ENCODE data around the gene MMP7. TPM values are rescaled to one million over a fixed set of nuclear protein-coding genes. Genes with fewer than 3 reads are reported as not detected.

The MMP7 gene
- 1.0 TPM in 1 of 2 replicates, not detected in the other for total RNA-seq (2022)
- Bru-seq, nascent RNA: percentile 11 among the genes with signal in this experiment
- not detected for BruChase-seq, experiment 1, labeled RNA remaining after a 2-hour chase
- BruChase-seq, experiment 2, labeled RNA remaining after a 6-hour chase: not detected
- long read RNA-seq, partial matches to known transcripts: 0 of 3 reads
- long read RNA-seq, other reads (novel, unspliced or antisense): 1 of 3 reads

- Mint-ChIP-seq H3K27ac (ENCODE audit: unreplicated experiment) (no peak within 1 kb of the TSS), H3K4me1 (ENCODE audit: low read depth, unreplicated experiment) (peaks cover 14% of the 10 kb centered on the region), H3K9me3 (ENCODE audit: unreplicated experiment) (no peaks in the 10 kb centered on the region), H3K36me3 (ENCODE audit: insufficient read depth, unreplicated experiment) (no peaks in the 10 kb centered on the region), H3K27me3 (ENCODE audit: insufficient read depth, unreplicated experiment) (no peaks in the 10 kb centered on the region), H3K4me3 (ENCODE audit: unreplicated experiment) (no peak within 1 kb of the TSS)
- Histone ChIP-seq H3K4me3 (ENCODE audit: low read depth, low read length) (no peak within 1 kb of the TSS), H3K27me3 (replicated peaks; ENCODE audit: control insufficient read depth, insufficient read depth, low read length) (no peaks in the 10 kb centered on the region), H3K36me3 (ENCODE audit: control insufficient read depth, insufficient read depth, low read length) (no peaks in the 10 kb centered on the region), H3K9me3 (no peaks in the 10 kb centered on the region), H3K4me1 (peaks cover 14% of the 10 kb centered on the region)
- TF ChIP-seq CTCF (IDR thresholded peaks at IDR 0.05; ENCODE audit: insufficient read depth in 1 of 2, low read depth in 1 of 2, low read length in 1 of 2, severe bottlenecking in 1 of 2, unreplicated experiment in 1 of 2): no peak
- POLR2A ChIA-PET: no interaction called here
- intact Hi-C loops (cut with micrococcal nuclease; ENCODE audit: unreplicated experiment): loop anchor here (10.0 kb wide), 1 partner anchor 134 kb away; no protein-coding TSS in a partner anchor
- CTCF ChIA-PET: no interaction called here
- DNase-seq: no peak
- no TSS peak for BruUV-seq (replicated peaks)
These were observed at the start of gene MMP7 for GRCh38 chr11:102530558-102530957. Gene MMP7, minus strand, starts transcription at chr11:102530747. Its CDS starts 47 bp downstream, at chr11:102530700.

GRCh38 chr11:102577723-102578122 is 47.2 kb upstream of the MMP7 start:
- Histone ChIP-seq H3K9me3 (no peaks in the 10 kb centered on the region), H3K27me3 (replicated peaks; ENCODE audit: control insufficient read depth, insufficient read depth, low read length) (no peaks in the 10 kb centered on the region; the same call in 1 of the 2 replicates), H3K4me1 (peaks cover 8% of the 10 kb centered on the region), H3K36me3 (ENCODE audit: control insufficient read depth, insufficient read depth, low read length) (no peaks in the 10 kb centered on the region), H3K4me3 (ENCODE audit: low read depth, low read length) (no peak overlapping the region)
- Mint-ChIP-seq H3K27me3 (ENCODE audit: insufficient read depth, unreplicated experiment) (no peaks in the 10 kb centered on the region), H3K4me1 (ENCODE audit: low read depth, unreplicated experiment) (peaks cover 14% of the 10 kb centered on the region), H3K4me3 (ENCODE audit: unreplicated experiment) (no peak overlapping the region), H3K36me3 (ENCODE audit: insufficient read depth, unreplicated experiment) (no peaks in the 10 kb centered on the region), H3K9me3 (ENCODE audit: unreplicated experiment) (peaks cover 15% of the 10 kb centered on the region), H3K27ac (ENCODE audit: unreplicated experiment) (no peak overlapping the region)
- ChIA-PET POLR2A (no interaction called here), CTCF (no interaction called here)
- BruUV-seq (replicated peaks): no TSS peak
- intact Hi-C loops (cut with micrococcal nuclease; ENCODE audit: unreplicated experiment): no loop called here
- no peak for TF ChIP-seq CTCF (IDR thresholded peaks at IDR 0.05; ENCODE audit: insufficient read depth in 1 of 2, low read depth in 1 of 2, low read length in 1 of 2, severe bottlenecking in 1 of 2, unreplicated experiment in 1 of 2)
- no peak for DNase-seq

GRCh38 chr11:102577182-102577581 is 46.6 kb upstream of the MMP7 start:
- Histone ChIP-seq H3K9me3 (no peaks in the 10 kb centered on the region), H3K4me1 (peaks cover 5% of the 10 kb centered on the region), H3K4me3 (ENCODE audit: low read depth, low read length) (no peak overlapping the region), H3K27me3 (replicated peaks; ENCODE audit: control insufficient read depth, insufficient read depth, low read length) (no peaks in the 10 kb centered on the region; the same call in 1 of the 2 replicates), H3K36me3 (ENCODE audit: control insufficient read depth, insufficient read depth, low read length) (no peaks in the 10 kb centered on the region)
- Mint-ChIP-seq H3K27ac (ENCODE audit: unreplicated experiment) (no peak overlapping the region), H3K9me3 (ENCODE audit: unreplicated experiment) (peaks cover 15% of the 10 kb centered on the region), H3K4me3 (ENCODE audit: unreplicated experiment) (no peak overlapping the region), H3K27me3 (ENCODE audit: insufficient read depth, unreplicated experiment) (no peaks in the 10 kb centered on the region), H3K4me1 (ENCODE audit: low read depth, unreplicated experiment) (peaks cover 8% of the 10 kb centered on the region), H3K36me3 (ENCODE audit: insufficient read depth, unreplicated experiment) (no peaks in the 10 kb centered on the region)
- TF ChIP-seq CTCF (IDR thresholded peaks at IDR 0.05; ENCODE audit: insufficient read depth in 1 of 2, low read depth in 1 of 2, low read length in 1 of 2, severe bottlenecking in 1 of 2, unreplicated experiment in 1 of 2): no peak
- DNase-seq: no peak
- intact Hi-C loops (cut with micrococcal nuclease; ENCODE audit: unreplicated experiment): no loop called here
- ChIA-PET CTCF (no interaction called here), POLR2A (no interaction called here)
- BruUV-seq (replicated peaks): no TSS peak

All from Caco-2 (cell line).